DMS114 treated with DMSO at 0.1 percent for 48 hours (cell line): ENCODE measurements around the gene SPACA7.

Experiments
- DNase-seq: peaks from one replicate; lab custom pipeline; 2025; ENCODE audit not compliant: unreplicated experiment; lab: John Stamatoyannopoulos, UW

SPACA7 gene

DNA sequence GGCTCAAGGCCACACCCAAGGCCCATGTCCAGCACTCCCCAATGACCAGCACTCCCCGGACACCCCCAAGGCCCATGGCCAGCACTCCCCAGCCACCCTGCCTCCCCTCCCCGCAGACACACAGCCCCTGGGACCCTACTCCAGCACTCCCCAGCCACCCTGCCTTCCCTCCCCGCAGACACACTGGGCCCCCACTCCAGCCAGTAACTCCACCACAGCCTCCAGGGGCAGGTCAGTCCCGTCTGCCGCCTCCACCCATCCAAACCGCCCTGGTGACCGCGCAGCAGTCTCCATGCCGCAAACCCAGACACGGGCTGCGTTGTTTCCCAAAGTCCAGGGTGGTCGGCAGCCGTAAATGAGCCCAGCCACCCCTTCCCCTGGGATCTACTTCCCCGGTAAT, 70.7 kb downstream of the SPACA7 start:
- DNase-seq = no peak

GRCh38 chr13:112447306-112447705, 71.2 kb downstream of the SPACA7 start:
- no peak for DNase-seq

DNA sequence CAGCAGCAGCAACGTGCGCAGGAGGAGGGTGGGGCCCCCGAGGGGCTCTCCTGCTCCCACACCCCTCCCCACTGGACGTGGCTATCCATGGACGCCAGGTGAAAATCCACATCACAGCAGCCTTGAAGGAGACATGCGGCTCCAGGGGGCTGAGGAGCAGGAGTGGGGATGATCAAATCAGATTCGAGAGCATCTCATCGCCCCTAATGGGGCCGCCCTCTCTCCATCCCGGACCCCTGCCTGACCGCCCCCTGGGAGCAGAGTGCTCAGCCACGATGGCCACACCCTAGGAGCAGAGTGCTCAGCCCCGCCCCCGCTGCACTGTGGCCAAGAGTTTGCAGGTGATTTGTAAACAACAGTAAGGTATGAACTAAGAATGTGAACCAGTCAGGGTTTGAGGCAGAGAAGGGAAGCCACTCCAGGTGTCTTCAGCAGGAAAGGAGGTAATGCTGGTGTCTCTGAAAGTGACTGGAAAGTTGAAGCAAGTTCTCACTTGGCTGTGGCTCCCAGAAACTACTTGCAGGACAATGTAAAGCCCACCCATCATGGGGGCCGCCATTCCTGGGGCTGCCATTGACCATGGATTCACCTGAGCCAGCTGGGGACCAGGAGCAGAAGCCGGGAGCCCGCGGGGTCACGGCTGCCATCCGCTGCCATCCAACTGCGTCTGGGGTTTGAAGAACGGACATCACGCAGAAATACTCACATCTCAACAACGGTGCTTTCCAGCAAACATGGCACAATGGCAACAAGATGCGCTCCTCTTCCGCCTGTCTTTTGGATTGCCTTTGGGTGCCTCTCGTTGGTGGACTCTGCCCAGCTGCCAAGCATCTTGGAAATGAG, 71.8 kb downstream of the SPACA7 start:
- DNase-seq = no peak

- no peak for DNase-seq
Observed at GRCh38 chr13:112448621-112449544, 72.7 kb downstream of the SPACA7 start.

DNA sequence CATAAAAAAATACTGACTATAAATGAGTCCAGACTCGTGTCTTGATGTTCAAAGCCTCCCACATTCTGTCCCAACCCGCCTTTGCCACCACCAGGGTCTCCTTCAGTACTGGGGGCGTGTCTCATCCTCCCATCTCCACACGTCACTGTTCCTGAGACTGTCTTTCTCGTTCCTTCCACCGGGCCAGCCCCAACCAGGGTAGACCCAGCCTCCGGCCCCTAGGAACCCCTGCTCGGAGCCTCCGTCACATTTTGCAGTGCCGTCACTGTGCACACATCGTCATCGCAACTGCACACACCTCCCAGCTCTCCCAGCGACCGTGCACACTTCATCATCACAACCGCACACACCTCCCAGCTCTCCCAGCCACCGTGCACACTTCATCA, 73.4 kb downstream of the SPACA7 start:
- DNase-seq = no peak

DNA sequence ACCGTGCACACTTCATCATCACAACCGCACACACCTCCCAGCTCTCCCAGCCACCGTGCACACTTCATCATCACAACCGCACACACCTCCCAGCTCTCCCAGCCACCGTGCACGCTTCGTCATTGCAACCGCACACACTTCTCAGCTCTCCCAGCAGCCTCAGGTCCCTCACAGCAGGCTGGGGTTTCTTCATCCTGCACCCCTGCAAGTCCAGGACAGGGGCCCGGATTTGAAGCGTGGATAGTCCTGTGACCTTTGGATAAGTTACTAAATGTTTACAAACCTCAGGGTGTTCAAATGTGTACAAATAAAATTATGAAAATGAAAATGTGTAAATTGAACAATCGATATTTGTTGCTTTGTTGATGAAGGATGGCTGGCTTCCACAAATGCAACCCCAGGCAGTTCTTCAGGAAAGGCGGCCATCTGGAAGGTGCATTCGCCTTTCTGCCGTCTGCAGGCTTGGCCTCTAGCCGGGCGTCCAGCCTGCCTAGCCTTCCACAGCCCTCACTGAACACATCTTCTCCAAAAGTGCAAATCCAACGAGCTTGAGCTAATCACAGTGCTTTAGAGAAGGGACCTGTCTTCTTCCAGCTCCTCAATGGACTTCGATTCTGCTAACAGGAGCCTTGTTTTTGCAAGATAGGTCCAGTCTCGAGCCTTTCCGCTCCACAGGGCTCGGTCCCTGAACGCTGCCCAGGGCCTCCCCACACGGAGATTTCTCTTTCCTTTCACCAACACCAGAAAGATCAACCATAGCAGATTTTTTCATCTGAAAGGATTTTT, 74.2 kb downstream of the SPACA7 start:
- DNase-seq = no peak

- no peak for DNase-seq
Observed at GRCh38 chr13:112450904-112451240, 74.7 kb downstream of the SPACA7 start.

DNA sequence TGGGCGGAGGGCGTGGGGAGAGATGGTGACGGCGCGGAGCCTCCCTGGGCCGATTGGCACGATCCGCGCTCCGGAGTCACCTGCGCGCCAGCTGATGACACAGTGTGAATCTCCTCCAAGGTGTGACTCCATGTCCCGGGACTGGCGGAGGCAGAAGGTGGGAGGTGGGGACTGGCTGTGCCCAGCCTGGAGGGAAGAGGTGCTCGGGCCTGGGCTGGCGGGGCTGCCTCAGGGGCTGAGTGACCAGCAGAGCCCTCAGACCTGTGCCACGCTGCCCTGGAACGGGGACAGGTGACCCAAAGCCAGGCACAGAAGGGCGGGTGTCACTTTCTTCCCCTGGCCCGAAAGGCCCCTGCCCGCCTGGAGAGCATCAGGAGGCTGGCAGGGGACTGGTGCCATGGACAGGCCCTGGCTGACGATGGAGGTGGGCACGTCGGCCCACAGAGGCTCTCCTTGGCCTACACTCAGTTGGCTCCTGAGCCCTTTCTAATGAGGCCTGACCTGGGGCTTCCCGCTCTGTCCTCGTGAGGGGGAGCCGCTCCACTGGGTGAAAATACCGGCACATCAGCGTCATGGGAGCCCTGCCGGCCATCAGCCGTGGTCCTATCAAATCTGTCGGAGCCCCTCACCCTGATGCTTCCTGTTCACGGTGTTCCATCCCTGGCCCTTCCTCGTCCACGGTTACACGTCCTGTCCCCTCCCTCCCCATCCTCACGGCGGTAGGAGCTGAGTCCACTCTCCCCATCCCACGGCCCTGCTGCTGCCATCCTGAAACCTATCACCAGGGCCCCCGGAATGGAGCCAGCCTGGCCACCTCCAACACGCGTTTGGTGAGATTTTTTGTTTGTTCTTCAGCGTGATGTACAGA, 75.6 kb downstream of the SPACA7 start:
- DNase-seq = no peak

DNA sequence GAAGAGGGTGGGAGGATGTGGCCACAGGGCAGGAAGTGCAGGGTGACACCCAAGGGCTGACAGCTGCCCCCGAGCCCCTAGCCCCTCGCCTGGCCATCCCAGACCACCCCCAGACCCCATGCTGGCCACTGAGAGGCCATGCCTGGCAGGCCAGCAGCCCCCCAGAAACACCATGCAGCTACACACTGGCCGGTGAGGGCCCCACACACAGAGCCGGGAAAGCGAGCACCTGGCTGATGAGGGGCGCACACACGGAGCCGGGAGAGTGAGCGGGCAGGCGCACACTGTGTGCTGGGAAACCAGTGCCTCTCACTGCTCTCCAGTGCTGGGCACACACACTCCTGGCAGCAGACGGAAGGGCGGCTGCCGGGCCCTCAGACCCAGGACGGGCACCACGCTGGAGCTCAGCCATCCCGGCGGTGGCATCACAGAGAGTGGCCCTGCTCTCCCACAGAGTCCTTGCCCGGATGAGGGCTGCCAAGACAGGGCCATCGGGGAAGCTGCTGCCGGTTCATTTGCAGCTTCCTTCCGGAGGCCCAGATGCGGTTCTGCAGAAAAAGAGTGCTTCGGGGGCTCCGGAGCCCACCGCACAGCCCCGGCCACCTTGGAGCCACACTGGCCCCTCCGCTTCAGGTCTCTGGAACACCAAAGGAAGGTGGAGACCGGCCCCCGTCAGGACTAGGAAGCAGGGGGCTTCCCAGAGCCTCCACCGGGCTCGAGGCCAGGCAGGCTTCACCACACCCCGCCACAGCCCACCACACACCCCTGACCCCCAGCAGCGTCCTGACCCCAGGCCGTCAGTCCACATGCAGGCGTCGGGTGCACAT, 76.4 kb downstream of the SPACA7 start:
- DNase-seq = no peak

- DNase-seq = no peak
Observed at GRCh38 chr13:112453207-112453829, 77.2 kb downstream of the SPACA7 start.

- DNase-seq = no peak
Observed at GRCh38 chr13:112453874-112454647, 77.9 kb downstream of the SPACA7 start.

DNA sequence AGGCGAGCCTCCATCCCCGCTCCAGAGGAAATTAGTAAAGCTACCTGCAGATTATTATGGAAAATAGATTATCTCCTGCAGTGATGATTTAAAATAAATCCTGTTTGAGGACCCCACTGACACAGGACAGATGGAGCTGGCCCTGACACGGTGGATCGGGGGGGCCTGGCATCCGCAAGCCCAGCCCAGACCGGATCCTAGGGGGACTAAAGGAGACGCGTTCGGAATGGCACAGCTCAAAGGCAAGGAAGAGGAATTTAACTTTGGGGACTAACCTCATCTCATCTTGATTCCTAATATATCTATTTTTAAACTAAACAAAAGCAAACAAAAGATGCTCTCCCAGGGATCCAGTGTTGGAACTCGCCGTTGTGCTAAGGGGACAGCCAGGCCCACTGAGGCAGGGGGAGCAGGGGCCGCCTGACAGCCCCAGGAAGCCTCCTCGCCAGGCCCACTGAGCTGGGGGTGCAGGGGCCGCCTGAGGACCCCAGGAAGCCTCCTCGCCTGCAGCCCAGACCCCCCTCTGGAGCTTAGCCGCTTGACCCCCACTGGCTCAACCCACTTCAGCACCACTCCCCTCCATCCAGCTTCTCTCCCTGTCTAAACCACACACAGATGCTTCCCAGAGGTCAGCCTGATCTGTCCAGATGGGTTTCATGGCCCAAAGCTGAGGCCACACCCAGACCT, 78.6 kb downstream of the SPACA7 start:
- no peak for DNase-seq

GRCh38 chr13:112455476-112456059, 79.4 kb downstream of the SPACA7 start:
- no peak for DNase-seq

- no peak for DNase-seq
Observed at GRCh38 chr13:112456138-112457056, 80.2 kb downstream of the SPACA7 start.

DNA sequence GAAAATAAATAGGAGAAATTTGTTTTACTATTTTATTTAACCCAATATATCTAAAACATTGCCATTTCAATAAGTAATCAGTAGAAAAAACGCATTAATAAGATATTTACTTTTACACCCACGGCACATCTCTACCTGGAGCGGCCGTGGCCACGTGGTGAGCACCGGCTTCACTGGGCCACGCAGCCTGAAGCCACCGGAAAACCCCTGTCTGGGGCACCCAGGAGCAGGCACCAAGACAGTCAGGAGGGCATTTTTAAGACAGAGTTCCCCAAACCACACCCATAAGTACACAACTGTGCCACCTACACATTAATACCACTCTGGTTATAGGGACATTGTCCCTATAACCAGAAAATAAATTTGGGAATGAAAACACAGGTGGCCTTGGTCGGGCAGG, 80.9 kb downstream of the SPACA7 start:
- no peak for DNase-seq

DNA sequence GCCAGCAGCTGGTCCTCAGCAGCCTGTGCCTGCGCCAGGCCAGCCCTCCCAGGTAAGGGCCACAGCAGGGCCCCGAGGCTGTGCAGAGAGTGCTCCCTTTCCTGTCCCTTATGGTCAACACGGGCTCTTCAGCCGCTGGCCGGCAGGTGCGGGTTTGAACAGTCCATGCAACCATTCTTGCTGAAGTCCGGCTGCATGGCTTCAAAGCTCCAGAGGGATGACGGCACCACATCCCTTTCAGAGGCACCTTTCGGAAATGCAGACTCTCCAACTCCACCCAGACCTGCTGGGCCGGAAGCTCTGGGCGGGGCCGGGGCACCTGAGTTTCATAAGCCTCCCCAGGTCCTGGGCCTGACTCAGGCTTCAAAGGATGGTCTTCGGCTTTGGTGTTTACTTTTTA, 81.3 kb downstream of the SPACA7 start:
- no peak for DNase-seq
